ENCODE measurements around the gene TAAR5.

GRCh38 chr6:132633362-132633761 is 43.8 kb upstream of the TAAR5 start:
- TF ChIP-seq CTCF (IDR thresholded peaks at IDR 0.05) (no peak), POLR2AphosphoS5 (IDR thresholded peaks at IDR 0.05) (no peak)

Measured in prostate gland (tissue), 2 donors.